Measurements from ENCODE around the gene HTR4. TPM values are rescaled to one million over a fixed set of nuclear protein-coding genes. Genes with fewer than 3 reads are reported as not detected.
A peak's percentile ranks its signal among the peaks of the same experiment; 100 is the strongest.

The HTR4 gene
- total RNA-seq, 1 donor from 2014 or later: not detected

GRCh38 chr5:148455185-148455584 lies 199.1 kb downstream of the HTR4 start:
- Mint-ChIP-seq H3K27me3 (ENCODE audit: low read depth) (peaks cover 30% of the 10 kb centered on the region), H3K36me3 (ENCODE audit: low read depth) (no peaks in the 10 kb centered on the region), H3K4me1 (ENCODE audit: low read depth) (peaks cover 3% of the 10 kb centered on the region), H3K27ac (ENCODE audit: unreplicated experiment) (peak overlapping the region; percentile 3), H3K4me3 (ENCODE audit: unreplicated experiment) (no peak overlapping the region), H3K9me3 (ENCODE audit: low read depth) (no peaks in the 10 kb centered on the region)
- no peak for TF ChIP-seq CTCF (IDR thresholded peaks at IDR 0.05)
- no peak for DNase-seq (ENCODE audit: low spot score)

- no peak overlapping the region for H3K4me3 Mint-ChIP-seq (ENCODE audit: unreplicated experiment)
- TF ChIP-seq CTCF (IDR thresholded peaks at IDR 0.05): no peak
- peaks cover 24% of the 10 kb centered on the region for H3K27me3 Mint-ChIP-seq (ENCODE audit: low read depth)
- H3K27ac Mint-ChIP-seq (ENCODE audit: unreplicated experiment): no peak overlapping the region
- H3K9me3 Mint-ChIP-seq (ENCODE audit: low read depth): no peaks in the 10 kb centered on the region
- H3K36me3 Mint-ChIP-seq (ENCODE audit: low read depth): no peaks in the 10 kb centered on the region
- no peak for DNase-seq (ENCODE audit: low spot score)
- H3K4me1 Mint-ChIP-seq (ENCODE audit: low read depth): peaks cover 3% of the 10 kb centered on the region
Measured at GRCh38 chr5:148454576-148454975, 199.8 kb downstream of the HTR4 start.

GRCh38 chr5:148452499-148453193 lies 201.7 kb downstream of the HTR4 start:
- no peak for DNase-seq (ENCODE audit: low spot score)
- Mint-ChIP-seq H3K4me1 (ENCODE audit: low read depth) (peaks cover 3% of the 10 kb centered on the region), H3K27ac (ENCODE audit: unreplicated experiment) (no peak overlapping the region), H3K27me3 (ENCODE audit: low read depth) (peaks cover 10% of the 10 kb centered on the region), H3K4me3 (ENCODE audit: unreplicated experiment) (no peak overlapping the region), H3K36me3 (ENCODE audit: low read depth) (no peaks in the 10 kb centered on the region), H3K9me3 (ENCODE audit: low read depth) (no peaks in the 10 kb centered on the region)
- TF ChIP-seq CTCF (IDR thresholded peaks at IDR 0.05): no peak

GRCh38 chr5:148446611-148447010 lies 207.7 kb downstream of the HTR4 start:
- Mint-ChIP-seq H3K4me3 (ENCODE audit: unreplicated experiment) (no peak overlapping the region), H3K27ac (ENCODE audit: unreplicated experiment) (no peak overlapping the region), H3K36me3 (ENCODE audit: low read depth) (peaks cover 4% of the 10 kb centered on the region), H3K9me3 (ENCODE audit: low read depth) (no peaks in the 10 kb centered on the region), H3K4me1 (ENCODE audit: low read depth) (peaks cover 2% of the 10 kb centered on the region), H3K27me3 (ENCODE audit: low read depth) (no peaks in the 10 kb centered on the region)
- no peak for DNase-seq (ENCODE audit: low spot score)
- no peak for TF ChIP-seq CTCF (IDR thresholded peaks at IDR 0.05)

- TF ChIP-seq CTCF (IDR thresholded peaks at IDR 0.05): no peak
- H3K9me3 Mint-ChIP-seq (ENCODE audit: low read depth): no peaks in the 10 kb centered on the region
- DNase-seq (ENCODE audit: low spot score): no peak
- H3K27ac Mint-ChIP-seq (ENCODE audit: unreplicated experiment): no peak overlapping the region
- peaks cover 4% of the 10 kb centered on the region for H3K36me3 Mint-ChIP-seq (ENCODE audit: low read depth)
- H3K4me3 Mint-ChIP-seq (ENCODE audit: unreplicated experiment): no peak overlapping the region
- H3K27me3 Mint-ChIP-seq (ENCODE audit: low read depth): no peaks in the 10 kb centered on the region
- H3K4me1 Mint-ChIP-seq (ENCODE audit: low read depth): peaks cover 2% of the 10 kb centered on the region
Measured at GRCh38 chr5:148445578-148445977, 208.7 kb downstream of the HTR4 start.

Data from chondrocyte (in vitro differentiated cells).